Activated gamma-delta T cell treated with Interleukin-2 at 50 U/mL for 16 hours (primary cell): ENCODE measurements around the gene LMO7.
A peak's percentile ranks its signal among the peaks of the same experiment; 100 is the strongest.
"Not testable (repeated sequence)": the region's sequence is repeated elsewhere in the genome, so short reads cannot be mapped to it uniquely, and the experiment has no call there.

ENCODE experiments used
- DNase-seq: peaks from one replicate; pipeline ENCODE4 v3.0.0-alpha.2; 2020

LMO7 gene

GRCh38 chr13:75648446-75648845, 12.3 kb downstream of the LMO7 start:
- DNase-seq, result no peak

- DNase-seq, result no peak
These were observed 14.9 kb downstream of the LMO7 start for GRCh38 chr13:75651013-75651412.

DNA sequence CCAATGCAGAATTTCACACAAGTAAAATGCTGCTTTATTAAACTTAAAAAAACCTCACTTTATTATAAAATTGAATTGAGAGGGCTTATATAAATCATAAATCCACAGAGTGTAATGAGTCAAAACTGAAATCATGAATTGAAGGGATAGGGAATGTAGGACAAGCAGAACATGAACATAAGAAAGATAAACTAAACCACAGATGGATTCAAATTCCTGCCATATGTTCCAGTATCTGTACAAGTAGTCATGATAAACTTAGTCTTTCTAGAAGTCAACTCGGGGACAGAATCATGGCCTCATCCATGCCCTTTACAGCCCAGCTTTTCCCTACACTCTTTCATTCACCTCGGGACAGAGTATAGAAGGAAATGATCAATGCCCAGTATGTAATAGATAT, 16.6 kb downstream of the LMO7 start:
- no peak for DNase-seq

- no peak for DNase-seq
These were observed 20.4 kb downstream of the LMO7 start for GRCh38 chr13:75656425-75656989.

DNA sequence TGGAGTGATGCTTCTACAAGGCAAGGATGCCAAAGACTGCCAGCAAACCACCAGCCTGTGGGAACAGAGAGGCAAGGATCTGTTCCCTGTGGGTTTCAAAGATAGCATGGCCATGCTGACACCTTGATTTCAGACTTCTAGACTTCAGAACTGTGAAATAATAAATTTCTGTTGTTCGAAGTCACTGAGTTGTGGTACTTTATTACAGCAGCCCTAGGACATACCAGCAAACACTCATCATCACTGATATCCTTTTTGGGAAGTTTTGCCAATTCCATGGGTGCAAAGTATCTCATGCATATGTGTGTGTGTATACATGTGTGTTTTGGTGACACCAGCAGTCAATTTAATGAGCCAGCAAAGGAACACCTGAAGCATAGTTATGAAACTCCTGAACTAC, 21.0 kb downstream of the LMO7 start:
- DNase-seq, result no peak

GRCh38 chr13:75660694-75661093, 24.6 kb downstream of the LMO7 start:
- no peak for DNase-seq

GRCh38 chr13:75661443-75661842, 25.3 kb downstream of the LMO7 start:
- DNase-seq, result no peak

GRCh38 chr13:75666646-75667351, 30.7 kb downstream of the LMO7 start:
- no peak for DNase-seq

DNA sequence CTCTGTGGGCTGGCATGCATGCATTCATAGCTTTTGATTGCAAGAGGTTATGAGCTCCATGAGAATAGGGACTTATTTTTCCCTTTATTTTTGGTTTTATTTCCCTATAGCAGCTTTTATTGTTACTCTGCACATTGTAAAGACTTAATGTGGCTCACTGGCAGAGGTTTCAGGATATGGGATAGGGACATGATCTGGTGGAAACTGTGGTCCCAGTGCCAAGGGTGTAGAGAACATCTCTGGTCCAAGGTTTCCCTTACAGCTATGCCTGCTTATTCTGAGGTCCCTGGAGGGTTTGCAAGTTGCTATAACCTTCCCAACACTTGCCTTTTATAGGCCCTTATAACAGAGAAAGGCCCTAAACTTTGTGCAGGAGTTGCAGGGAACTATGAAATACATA, 33.6 kb downstream of the LMO7 start:
- no peak for DNase-seq

GRCh38 chr13:75670496-75670895, 34.4 kb downstream of the LMO7 start:
- no peak for DNase-seq

- no peak for DNase-seq
These were observed 39.3 kb downstream of the LMO7 start for GRCh38 chr13:75675421-75675820.

GRCh38 chr13:75679459-75679858, 43.3 kb downstream of the LMO7 start:
- no peak for DNase-seq

GRCh38 chr13:75680251-75680650, 44.1 kb downstream of the LMO7 start:
- not testable (repeated sequence) for DNase-seq

- no peak for DNase-seq
These were observed 46.2 kb downstream of the LMO7 start for GRCh38 chr13:75682326-75682725.

DNA sequence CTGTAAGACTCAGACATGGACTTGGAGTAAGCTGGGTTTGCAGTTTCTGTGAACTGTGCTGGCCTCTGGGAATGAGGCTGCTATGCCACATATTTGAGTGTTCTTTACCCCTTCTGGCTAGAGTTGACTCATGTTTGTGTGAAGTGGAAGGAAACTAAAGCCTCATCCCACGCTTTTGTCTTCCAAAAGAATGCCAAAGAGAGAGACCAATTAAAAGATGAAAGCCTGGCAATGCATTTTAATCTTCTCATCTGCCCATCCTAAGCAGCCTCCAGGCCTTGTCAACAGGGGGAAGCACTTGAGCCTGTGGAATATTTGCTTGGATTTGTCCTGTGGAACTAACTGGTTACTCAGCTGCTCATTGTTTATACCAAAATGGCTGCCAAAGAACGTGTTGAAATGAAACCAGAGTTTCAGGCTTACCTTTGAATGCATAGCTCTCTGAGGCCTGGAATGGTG, 49.1 kb downstream of the LMO7 start:
- no peak for DNase-seq

DNA sequence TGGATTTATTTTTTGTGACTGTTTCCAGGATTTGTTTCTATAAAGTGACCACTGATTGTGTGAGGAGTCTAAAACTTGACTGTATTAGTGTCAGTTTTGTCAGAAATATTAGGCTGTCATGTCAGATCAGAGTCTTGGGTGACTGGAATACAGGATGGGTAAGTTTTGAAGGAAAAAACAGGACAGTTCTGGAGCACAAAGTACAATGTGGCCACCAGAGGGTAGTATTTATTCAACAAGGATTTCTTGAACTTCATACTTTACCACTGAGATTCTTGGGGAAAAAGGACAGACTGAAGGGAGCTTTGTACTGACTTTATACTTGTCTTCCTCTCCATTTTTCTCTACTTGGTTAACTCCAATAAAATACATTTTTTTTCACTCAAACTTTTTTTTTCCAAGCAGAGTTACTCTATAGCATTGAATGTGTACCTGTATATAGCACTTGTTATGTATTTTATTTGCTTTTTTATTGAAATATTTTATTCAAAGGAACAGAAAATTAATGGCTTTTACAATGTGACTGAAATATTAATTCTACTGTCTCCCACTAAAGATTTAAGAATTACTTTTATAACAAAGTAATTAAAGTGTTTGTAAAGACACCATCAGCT, 51.1 kb downstream of the LMO7 start:
- no peak for DNase-seq

DNA sequence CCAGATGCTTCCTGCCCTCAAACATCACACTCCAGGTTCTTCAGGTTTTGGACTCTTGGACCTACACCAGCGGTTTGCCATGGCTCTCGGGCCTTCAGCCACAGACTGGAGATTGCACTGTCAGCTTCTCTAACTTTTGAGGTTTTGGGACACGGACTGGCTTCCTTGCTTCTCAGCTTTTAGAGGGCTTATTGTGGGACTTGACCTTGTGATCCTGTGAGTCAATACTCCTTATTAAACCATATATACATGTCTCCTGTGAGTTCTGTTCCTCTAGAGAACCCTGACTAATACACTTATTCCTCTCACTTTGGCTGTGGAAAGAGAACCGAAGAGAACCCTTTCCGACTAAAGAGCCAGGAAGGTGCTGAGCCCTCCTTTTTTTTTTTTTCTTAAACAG, 53.6 kb downstream of the LMO7 start:
- DNase-seq, result no peak

GRCh38 chr13:75690607-75691006, 54.5 kb downstream of the LMO7 start:
- DNase-seq, result no peak

DNA sequence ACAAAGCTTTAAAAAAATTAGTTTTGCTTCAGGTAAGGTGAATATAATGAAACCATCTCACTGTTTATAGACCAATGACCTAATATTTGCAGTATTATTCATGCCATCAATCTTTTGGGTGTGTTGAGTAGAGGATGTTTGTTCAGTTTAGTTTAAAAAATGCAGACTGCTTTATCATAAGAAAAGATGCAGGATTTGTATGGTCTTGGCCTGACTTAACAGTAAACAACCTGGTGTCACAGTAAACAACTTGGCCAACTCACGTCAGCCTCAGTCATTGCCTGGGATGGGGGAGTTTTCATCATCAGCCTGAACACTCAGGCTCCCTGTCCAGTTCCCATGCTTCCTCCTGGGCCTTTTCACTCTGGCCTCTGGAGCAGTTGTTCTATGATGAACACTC, 55.1 kb downstream of the LMO7 start:
- DNase-seq, result no peak

DNA sequence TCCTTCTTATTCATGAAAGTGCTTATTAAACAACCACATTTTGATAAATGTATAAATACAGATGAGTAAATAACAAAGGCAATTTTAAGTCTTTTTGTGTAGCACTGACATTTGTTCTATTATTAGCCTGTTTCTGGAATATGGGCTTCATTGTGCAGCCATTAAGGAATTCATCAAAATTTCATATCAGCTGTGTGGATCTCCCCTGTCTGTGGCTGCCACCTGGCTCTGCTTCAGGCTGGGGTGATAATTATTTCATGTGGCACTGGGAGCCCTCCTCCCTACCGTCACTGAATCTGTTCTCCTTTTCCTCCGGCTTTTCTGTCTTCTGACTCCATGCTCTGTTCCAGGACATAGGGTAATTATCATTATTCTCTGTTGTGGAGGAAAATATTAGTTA, 57.1 kb downstream of the LMO7 start:
- no peak for DNase-seq

- no peak for DNase-seq
These were observed 58.6 kb downstream of the LMO7 start for GRCh38 chr13:75694722-75695121.

- peak; percentile 71 for DNase-seq
These were observed 59.8 kb downstream of the LMO7 start for GRCh38 chr13:75695908-75696307.

DNA sequence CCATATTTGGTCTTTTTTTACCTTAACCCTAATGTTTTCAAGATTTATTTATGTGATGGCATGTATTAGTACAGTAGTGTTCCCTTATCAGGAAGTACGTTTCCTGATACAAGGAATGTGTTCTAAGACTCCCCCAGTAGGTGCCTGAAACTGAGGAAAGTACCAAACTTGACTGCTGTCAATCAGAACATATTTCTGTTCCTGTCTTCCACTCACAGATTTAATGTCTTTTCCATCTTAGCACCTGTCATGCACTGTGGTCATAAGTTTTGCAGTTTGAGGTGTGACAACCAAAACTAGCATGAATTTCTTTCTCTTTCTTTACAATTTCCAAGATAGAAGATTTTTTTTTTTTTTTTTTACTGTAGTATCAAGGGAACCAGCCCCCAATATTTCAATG, 62.9 kb downstream of the LMO7 start:
- no peak for DNase-seq

DNA sequence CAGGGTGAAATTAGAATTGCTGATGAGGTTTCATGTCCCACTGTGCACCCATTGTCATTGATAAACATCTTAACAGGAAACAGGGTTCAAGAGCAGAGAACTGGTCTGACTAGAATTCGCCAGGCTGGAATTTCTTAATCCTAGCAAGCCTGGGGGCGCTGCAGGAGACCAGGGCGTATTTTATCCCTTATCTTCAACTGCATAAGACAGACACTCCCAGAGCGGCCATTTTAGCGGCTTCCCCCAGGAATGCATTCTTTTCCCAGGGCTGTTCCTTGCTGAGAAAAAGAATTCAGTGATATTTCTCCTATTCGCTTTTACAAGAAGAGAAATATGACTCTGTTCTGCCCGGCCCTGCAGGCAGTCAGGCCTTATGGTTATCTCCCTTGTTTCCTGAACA, 63.6 kb downstream of the LMO7 start:
- not testable (repeated sequence) for DNase-seq

DNA sequence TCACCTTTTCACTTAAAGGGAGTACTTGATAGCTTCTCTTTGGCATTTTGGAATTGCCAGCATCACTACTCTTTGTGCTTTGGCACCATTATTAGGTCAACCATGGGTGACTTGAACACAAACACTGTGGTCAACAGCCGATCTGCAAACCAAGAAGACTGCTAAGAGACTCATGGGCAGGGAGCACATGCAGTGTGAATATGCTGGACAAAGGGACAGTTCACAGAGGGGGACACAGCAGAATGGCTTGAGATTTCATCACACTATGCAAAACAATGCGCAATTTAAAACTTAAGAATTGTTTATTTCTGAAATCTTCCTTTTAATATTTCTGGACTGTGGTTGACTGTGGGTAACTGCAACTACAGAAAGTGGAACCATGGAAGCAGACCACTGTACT, 64.4 kb downstream of the LMO7 start:
- DNase-seq, result no peak
